ENCODE results near the gene NTN1.
"Not testable (repeated sequence)": the region's sequence is repeated elsewhere in the genome, so short reads cannot be mapped to it uniquely, and the experiment has no call there.

NTN1 gene

DNA sequence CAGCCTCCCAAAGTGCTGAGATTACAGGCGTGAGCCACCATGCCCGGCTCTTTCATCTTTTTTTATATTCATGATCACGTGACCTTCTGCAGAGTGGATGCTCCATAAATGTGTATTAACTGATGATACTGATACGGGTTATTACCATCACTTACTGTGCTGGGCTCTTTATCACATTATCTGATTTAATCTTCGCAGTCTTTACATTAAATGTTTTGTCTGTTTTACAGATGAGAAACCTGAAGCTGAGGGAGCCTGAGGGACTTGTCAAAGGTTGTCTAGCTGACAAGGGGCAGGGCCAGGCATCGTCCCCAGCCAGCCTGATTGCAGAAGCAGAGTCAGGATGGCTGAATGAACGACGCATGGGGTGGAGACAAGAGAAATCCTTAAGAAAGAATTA lies 104.4 kb downstream of the NTN1 start:
- DNase-seq = no peak

DNA sequence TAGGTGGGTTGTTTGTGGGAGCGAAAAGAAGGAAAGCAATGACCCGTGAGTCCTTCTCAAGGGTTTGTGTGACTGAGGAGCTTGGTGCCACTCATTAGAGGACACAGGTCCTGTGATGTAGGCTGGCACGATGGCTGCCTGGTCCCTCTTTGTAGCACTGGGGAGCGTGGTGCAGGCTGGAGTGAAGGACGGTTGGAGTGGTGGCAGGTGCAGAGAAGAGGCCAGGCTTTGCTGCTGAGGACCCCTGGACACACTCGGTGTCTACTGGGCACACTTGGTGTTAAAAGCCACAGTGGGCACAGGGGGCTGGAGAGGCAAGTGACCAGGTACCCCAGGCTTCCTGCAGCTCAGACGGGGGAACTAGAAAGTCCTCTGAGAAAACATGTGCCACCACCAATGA lies 106.0 kb downstream of the NTN1 start:
- no peak for DNase-seq

GRCh38 chr17:9131371-9131770 lies 110.1 kb downstream of the NTN1 start:
- DNase-seq = no peak

DNA sequence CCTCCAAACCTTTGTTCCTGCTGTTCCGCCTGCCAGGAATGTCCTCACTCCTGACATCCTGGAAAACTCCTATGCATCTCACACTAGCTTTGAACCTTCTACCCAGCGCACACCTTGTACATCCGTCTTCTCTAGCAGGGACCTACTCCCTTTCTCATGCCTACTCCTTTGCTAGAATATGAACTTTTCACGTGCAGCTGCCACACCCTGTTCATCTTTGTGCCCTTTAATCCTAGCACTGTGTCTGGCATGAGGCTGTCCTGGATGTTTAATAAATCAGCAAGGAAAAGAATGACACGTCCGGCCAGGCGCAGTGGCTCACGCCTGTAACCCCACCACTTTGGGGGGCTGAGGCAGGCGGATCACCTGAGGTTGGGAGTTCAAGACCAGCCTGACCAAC lies 111.0 kb downstream of the NTN1 start:
- DNase-seq = no peak

DNA sequence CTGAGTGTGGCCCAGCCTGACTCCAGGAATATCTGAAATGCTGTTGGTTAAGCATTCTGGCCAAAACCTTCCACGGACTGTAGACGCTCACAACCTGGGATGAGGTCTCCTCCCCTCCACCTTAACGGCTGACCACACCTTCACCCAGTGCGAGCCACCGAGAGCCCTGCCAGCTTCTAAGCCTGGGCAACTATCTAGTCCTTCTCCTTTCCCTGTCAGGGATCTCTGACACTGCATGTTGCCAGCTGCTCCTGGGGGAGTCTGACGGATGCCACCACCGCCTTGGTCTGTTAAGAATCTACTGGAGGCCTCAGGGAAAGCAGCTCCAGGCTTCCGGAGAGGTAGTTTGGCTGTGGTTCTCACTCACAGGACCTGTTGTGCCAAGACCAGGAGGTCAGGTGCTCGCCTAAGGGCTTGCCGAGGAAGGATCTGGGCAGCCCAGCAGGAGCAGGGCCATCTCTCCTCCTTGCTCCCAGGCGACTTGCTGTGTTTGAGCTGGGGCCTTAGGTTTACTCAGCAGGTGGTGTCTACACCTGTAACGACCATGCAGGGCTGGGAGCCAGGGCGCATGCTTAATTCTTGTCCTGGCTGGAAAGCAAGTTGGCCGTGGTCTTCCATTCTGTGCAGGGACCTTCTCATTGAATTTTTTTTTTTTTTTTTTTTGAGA lies 111.8 kb downstream of the NTN1 start:
- DNase-seq = no peak

GRCh38 chr17:9138161-9138717 lies 116.9 kb downstream of the NTN1 start:
- DNase-seq = no peak

DNA sequence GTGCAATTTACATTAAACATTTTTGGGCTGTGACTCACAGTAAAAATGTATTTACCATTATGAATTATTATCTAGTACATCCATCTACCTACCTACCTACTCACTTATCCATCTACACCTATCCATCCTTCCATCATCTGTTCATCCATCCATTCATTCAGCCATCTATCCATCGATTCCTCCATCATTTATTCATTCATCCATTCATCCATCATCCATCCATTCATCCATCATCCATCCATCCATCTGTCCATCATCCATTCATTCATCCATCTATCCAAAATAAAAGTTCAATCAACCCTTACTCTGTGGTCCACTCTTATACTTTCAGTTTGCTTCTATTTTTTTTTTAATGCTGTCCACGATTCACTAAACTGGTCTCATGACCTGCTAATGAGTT lies 118.4 kb downstream of the NTN1 start:
- no peak for DNase-seq

DNA sequence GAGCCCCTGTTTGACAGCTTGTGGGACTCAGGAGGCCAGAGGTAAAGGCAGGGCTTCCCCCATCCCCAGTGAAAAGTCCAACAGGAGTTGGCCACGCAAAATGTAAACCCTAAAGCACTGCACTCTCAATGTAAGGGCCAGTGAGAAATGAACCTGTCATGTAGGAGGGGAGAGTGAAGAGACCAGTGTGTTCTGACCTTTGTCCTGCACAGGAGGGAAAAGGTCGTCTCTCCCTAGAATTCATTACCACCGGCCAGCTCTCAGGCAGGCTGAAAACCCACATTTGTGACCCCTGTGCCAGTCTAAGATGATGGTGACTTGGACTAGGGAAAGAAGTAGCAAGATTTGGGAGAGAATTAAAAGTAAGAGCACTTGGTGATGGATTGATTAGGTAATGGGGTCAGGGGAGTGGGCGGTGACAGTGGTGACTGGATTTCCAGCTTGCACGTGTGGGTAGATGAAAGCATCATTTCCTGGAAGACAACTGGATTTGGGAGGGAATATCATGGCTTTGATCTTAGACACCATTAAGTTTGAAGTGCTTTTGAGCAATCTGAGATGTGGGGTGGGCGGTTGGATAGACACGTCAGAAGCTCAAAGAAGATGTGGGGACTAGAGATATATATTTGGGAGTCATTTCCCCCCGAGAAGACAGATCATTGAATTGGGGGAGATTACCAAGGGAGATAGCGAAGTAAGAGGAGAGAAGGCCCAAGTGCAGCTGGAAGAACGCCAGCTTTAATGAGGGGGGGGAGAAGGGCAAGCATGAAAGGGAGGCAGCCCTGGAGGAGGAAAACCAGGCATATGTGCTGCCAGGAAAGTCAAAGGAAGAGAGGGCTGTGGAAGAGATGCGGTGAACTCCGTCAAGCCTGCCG lies 119.5 kb downstream of the NTN1 start:
- no peak for DNase-seq

DNA sequence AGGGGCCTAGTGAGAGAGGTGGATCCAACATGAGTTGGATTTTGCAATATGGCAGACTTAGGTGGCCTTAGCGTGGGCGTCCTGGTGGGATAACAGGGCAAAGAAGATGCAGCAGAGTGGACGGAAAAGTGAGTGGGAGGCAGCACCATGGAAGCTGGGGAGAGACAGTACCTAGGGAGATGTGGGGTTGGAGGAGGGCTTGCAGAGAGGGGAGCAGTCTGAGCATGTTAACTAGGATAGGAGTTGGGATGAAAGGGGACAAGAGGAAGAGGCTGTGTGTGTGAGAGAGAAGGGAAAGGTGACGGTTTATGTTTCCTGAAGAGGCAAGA lies 120.1 kb downstream of the NTN1 start:
- no peak for DNase-seq

DNA sequence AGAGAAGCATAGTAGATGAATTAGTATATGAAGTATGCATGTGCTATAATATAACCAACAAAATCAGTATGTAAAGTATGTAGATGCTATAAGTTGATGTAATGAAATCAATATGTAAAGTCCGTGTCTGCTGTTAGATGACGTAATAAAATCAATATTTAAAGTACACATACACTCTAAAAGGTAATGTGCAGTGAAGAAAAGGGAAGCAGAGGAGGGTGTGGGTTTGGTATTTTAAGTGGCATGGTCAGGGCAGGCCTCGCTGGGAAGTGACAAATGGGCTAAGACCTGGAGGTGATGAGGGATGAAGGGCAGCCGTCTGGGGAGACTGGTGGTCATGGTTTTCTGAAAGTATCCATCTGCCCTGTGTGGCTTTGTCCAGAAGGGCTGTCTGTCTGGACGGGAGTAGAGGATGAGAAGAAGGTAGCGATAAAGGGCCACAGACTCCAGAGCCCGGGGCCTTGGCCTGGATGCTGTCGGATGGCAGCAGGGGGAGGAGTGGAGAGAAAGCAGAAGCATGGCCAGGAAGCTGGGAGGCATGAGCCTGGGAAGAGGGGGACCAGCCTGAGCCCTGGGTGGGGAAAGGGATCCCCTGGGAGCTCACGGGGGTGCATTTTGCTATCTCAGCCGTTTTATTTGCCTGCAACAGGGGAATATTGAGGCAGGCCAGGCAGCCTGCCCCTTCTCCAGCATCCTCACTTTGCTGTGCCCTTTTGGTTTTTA lies 121.6 kb downstream of the NTN1 start:
- no peak for DNase-seq

DNA sequence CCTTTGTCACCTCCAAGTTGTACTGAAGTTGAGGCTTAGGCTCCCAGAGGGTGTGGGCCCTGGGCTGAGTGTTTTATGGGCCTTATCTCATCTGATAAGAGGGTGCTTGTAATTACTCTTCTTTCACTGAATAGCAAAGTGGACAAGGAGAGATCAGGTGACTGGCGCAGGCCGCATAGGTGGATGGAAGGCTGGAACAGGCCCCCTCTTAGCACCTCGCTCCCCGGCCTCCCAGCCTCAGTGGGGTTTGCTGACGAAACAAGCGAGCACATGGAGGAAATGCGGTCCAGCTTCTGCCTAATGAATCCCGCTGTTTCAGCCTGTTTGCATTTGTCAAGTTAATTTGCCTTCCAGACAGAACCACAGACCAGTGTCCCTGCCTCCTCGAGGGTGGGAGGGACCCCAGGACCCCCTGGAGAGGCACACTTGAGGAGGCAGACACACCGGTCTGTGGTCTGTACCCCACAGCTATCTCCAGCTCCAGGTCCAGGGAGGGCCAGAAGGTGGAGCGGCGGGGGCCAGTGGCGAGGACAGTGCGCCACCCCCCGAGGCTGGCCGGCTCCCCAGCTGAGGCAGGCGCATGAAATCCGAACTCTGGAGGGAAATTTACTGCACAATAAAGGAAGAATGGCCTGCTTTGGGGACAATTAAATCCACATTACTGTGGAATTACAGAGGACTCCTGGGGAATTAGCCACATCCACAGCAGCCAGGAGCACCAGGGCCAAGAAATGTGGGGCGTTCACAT lies 123.4 kb downstream of the NTN1 start:
- no peak for DNase-seq

GRCh38 chr17:9146064-9146463 lies 124.8 kb downstream of the NTN1 start:
- no peak for DNase-seq

GRCh38 chr17:9148905-9149525 lies 127.7 kb downstream of the NTN1 start:
- no peak for DNase-seq

GRCh38 chr17:9150446-9151090 lies 129.3 kb downstream of the NTN1 start:
- DNase-seq = no peak

- no peak for DNase-seq
Measured at GRCh38 chr17:9151091-9151490, 129.8 kb downstream of the NTN1 start.

- not testable (repeated sequence) for DNase-seq
Measured at GRCh38 chr17:9151740-9152139, 130.4 kb downstream of the NTN1 start.

- no peak for DNase-seq
Measured at GRCh38 chr17:9158544-9159452, 137.5 kb downstream of the NTN1 start.

- DNase-seq = no peak
Measured at GRCh38 chr17:9162275-9162985, 141.1 kb downstream of the NTN1 start.

DNA sequence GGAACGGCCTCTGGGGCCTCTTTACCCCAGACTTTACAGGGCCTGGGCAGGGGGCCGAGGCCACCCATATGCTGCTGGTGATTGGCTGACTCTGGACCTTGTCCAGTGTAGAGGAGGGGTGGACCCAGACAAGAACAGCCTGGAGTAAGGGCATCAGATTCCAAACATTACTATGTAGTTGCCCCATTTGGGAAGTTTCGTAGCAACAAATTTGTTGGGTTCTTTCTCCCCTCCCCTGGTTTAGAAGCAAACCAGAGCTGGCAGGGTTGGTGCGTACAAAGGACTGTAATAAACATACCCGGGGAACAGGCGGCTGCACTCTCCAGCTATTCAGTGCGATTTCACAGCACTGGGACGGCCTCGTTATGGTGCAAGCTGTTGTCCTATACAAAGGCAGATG lies 145.5 kb downstream of the NTN1 start:
- DNase-seq = no peak

- no peak for DNase-seq
Measured at GRCh38 chr17:9167379-9167778, 146.1 kb downstream of the NTN1 start.
